Measurements from ENCODE around the gene LPCAT1.

DNA sequence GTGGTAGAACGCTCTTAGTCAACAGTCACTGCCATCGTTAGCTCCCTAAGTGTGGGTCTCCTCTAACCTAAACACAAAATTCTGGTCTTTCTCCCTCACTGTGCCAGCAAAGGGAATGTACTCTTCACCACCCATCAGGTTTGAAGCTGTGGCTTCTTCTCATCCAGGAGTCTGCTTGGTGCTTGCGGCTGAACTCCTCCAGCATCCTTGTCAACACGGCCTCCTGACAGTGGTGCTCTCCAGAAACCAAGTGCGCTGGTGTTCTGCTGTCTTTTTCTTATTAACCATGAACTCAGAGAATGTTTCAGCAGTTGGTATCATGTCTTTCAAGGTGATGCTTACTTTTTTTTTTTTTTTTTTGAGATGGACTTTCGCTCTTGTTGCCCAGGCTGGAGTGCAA, 23.9 kb upstream of the LPCAT1 start:
- TF ChIP-seq, protein P1, sequence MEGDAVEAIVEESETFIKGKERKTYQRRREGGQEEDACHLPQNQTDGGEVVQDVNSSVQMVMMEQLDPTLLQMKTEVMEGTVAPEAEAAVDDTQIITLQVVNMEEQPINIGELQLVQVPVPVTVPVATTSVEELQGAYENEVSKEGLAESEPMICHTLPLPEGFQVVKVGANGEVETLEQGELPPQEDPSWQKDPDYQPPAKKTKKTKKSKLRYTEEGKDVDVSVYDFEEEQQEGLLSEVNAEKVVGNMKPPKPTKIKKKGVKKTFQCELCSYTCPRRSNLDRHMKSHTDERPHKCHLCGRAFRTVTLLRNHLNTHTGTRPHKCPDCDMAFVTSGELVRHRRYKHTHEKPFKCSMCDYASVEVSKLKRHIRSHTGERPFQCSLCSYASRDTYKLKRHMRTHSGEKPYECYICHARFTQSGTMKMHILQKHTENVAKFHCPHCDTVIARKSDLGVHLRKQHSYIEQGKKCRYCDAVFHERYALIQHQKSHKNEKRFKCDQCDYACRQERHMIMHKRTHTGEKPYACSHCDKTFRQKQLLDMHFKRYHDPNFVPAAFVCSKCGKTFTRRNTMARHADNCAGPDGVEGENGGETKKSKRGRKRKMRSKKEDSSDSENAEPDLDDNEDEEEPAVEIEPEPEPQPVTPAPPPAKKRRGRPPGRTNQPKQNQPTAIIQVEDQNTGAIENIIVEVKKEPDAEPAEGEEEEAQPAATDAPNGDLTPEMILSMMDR (IDR thresholded peaks at IDR 0.05; ENCODE audit: poor library complexity), result no peak
- no peak for TF ChIP-seq EZH2 (IDR thresholded peaks at IDR 0.05; ENCODE audit: borderline replicate concordance)
